SKM-1 (cell line): ENCODE results near the gene ZFP30.

Experiments
- DNase-seq: peaks from one replicate; lab custom pipeline; 2025; ENCODE audit not compliant: unreplicated experiment; lab: John Stamatoyannopoulos, UW

The ZFP30 gene

DNA sequence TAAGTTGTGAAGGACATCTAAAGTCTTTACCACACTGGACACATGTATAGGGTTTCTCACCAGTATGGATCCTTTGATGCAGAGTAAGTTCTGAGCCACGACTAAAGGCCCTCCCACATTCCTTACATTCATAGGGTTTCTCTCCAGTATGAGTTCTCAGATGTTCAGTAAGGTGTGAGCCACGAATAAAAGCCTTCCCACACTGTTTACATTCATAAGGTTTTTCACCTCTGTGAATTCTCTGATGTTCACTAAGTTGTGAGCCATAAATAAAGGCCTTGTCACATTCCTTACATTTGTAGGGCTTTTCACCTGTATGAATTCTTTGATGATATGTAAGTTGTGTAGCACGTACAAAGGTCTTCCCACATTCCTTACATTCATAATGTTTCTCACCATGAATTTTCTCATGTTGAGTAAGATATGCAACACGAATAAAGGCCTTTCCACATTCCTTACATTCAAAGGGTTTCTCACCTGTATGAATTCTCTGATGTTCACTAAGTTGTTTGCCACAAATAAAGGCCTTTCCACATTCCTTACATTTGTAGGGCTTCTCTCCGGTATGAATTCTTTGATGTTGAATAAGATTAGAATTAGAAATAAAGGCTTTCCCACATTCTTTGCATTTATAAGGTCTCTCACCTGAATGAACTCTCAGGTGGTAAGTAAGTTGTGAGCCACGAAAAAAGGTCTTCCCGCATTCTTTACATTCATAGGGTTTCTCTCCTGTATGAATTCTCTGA, 90.5 kb downstream of the ZFP30 start:
- no peak for DNase-seq
